Skeletal muscle tissue (tissue), 4 donors: Measurements from ENCODE around the gene PSMB1. TPM values are rescaled to one million over a fixed set of nuclear protein-coding genes. Genes with fewer than 3 reads are reported as not detected.
"Not testable (repeated sequence)": the region's sequence is repeated elsewhere in the genome, so short reads cannot be mapped to it uniquely, and the experiment has no call there.

ENCODE experiments used
- H3K27ac ChIP-seq: one replicate; pipeline ENCODE4 v1.7.0; 2013; ENCODE audit warnings: mild to moderate bottlenecking, low read depth, low read length, inconsistent platforms
- H3K27me3 ChIP-seq, 3 donors: one replicate each; pipeline ENCODE4 v1.7.0; 2013; ENCODE audit warnings: low read length in 3 of 3; ENCODE audit not compliant: control insufficient read depth in 3 of 3, insufficient read depth in 3 of 3
- H3K36me3 ChIP-seq, 3 donors: one replicate each; pipeline ENCODE4 v1.7.0; 2013; ENCODE audit warnings: low read length in 3 of 3; ENCODE audit not compliant: control insufficient read depth in 3 of 3, insufficient read depth in 3 of 3
- H3K4me1 ChIP-seq, 3 donors: one replicate each; pipeline ENCODE4 v1.7.0; 2013; ENCODE audit warnings: low read length in 3 of 3, mild to moderate bottlenecking in 3 of 3; ENCODE audit not compliant: control insufficient read depth in 3 of 3, insufficient read depth in 3 of 3
- H3K4me3 ChIP-seq, 3 donors: one replicate each; pipeline ENCODE4 v1.7.0; 2013; ENCODE audit warnings: low read length in 3 of 3
- H3K9ac ChIP-seq, 3 donors: one replicate each; pipeline ENCODE4 v1.7.0; 2013; ENCODE audit warnings: low read length in 3 of 3, mild to moderate bottlenecking in 3 of 3, moderate library complexity in 2 of 3, low read depth in 1 of 3
- H3K9me3 ChIP-seq, 3 donors: one replicate each; pipeline ENCODE4 v1.7.0; 2013; ENCODE audit warnings: low read length in 3 of 3; ENCODE audit not compliant: control insufficient read depth in 3 of 3
- total RNA-seq: library from RNA; depleted of rRNA; stranded (reverse); fragments of >200 nt; gene quantifications from one replicate; pipeline ENCODE4 v1.2.3, GENCODE V29; 2014
- donor health status: Osteomylitis.

PSMB1 gene
- total RNA-seq, 1 donor from 2014 or later = 244 TPM

DNA sequence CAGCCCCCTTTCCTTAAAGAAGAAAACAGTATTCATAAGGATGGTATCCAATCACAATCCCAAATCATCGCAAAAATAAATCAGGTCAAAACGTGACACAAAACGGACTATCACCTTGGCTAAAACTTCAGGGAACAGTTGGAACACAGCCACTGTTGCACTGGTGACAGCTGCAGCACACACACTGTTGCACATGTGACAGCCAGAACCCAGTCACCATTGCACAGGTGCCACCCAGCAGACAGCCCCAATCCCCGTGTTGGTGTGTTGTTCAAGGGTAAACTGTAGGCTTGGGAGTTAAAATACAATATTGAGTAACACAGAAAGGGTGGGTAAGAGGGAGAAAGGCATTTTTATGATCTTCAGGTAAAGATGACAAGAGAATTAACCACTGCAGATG is 15.8 kb downstream of the PSMB1 start:
- H3K27me3 ChIP-seq = no peaks in the 10 kb centered on the region
- peaks cover 54 to 74% (median 74%) of the 10 kb centered on the region in 3 donors for H3K36me3 ChIP-seq
- H3K9ac ChIP-seq = no peak overlapping the region
- no peak overlapping the region for H3K4me3 ChIP-seq
- no peaks in the 10 kb centered on the region for H3K9me3 ChIP-seq
- peaks cover 0 to 8% (median 4%) of the 10 kb centered on the region in 3 donors for H3K4me1 ChIP-seq
- peak overlapping the region; percentile 51 for H3K27ac ChIP-seq

DNA sequence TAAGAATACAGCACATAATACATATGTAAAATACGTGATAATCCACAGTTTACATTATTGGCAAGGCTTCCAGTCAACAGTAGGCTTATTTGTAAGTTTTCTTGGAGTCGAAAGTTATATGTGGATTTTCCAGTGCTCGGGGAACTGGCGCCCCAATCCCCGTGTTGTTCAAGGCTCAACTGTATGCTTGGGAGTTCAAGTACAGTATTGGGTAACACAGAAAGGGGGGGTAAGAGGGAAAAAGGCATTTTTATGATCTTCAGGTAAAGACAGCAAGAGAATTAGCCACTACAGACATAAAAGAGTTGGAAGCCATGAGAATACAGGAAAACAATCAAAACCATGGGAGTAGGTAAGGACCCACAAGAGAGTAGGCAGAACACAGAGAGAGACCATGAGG is 16.4 kb downstream of the PSMB1 start:
- peaks cover 50 to 76% (median 68%) of the 10 kb centered on the region in 3 donors for H3K36me3 ChIP-seq
- H3K27ac ChIP-seq = peak overlapping the region; percentile 51
- H3K27me3 ChIP-seq = no peaks in the 10 kb centered on the region
- H3K4me1 ChIP-seq = peaks cover 0 to 12% (median 4%) of the 10 kb centered on the region in 3 donors
- H3K9me3 ChIP-seq = no peaks in the 10 kb centered on the region
- H3K4me3 ChIP-seq = no peak overlapping the region
- no peak overlapping the region for H3K9ac ChIP-seq

GRCh38 chr6:170535004-170535403 is 18.1 kb downstream of the PSMB1 start:
- Histone ChIP-seq H3K36me3 (peaks cover 48 to 71% (median 62%) of the 10 kb centered on the region in 3 donors), H3K4me3 (no peak overlapping the region), H3K9ac (no peak overlapping the region), H3K27me3 (no peaks in the 10 kb centered on the region), H3K4me1 (peaks cover 2 to 12% (median 7%) of the 10 kb centered on the region in 3 donors), H3K9me3 (no peaks in the 10 kb centered on the region), H3K27ac (no peak overlapping the region)

DNA sequence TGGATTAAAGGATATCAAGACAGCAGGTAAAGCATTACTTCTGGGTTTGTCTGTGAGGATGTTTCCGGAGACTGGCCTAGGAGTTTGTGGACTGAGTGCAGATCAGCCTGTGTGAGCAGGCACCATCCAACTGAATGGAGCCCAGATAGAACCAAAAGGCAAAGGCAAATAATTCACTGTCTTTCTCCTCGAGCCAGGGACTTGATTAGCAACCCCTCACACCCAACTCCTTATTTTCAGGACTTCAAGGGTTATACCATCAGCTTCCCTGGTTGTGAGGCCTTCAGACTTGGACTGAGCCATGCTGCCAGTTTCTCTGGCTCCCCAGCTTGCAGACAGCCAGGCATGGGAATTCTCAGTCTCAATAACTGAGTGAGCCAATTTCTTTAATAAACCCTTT is 19.3 kb downstream of the PSMB1 start:
- H3K36me3 ChIP-seq = peaks cover 41 to 66% (median 54%) of the 10 kb centered on the region in 3 donors
- H3K4me3 ChIP-seq = no peak overlapping the region
- H3K4me1 ChIP-seq = peaks cover 6 to 16% (median 10%) of the 10 kb centered on the region in 3 donors
- no peaks in the 10 kb centered on the region for H3K27me3 ChIP-seq
- H3K27ac ChIP-seq = no peak overlapping the region
- H3K9ac ChIP-seq = no peak overlapping the region
- H3K9me3 ChIP-seq = no peaks in the 10 kb centered on the region

DNA sequence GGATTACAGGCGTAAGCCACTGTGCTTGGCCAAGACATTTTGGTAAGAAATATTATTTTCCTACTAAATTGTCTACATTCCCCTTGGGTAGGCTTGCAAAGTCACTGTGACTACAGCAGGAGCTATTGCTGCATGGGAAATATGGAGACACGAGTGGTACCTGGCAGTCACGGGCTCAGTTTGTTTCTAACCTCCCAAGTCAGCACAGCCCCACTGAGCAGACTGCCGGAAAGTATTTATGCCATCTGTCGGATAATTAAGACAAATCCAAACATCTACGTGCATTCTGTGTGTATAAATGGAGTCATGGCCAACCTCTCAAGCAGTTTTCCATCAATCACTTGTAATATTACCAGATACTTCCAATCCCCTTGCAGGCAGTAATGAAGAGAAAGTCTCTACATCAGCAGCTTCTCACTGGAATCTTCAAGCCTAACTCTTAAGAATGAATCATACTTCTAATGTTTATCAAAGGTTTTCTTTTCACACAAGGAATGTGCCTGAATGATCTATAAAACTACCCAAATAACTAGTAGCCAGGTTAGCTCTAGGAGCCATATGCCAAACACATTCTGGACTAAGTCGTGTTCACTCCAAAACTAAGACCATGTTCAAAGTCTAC is 20.1 kb downstream of the PSMB1 start:
- no peak overlapping the region for H3K27ac ChIP-seq
- H3K4me1 ChIP-seq = peaks cover 6 to 16% (median 10%) of the 10 kb centered on the region in 3 donors
- H3K4me3 ChIP-seq = no peak overlapping the region
- H3K9ac ChIP-seq = no peak overlapping the region
- no peaks in the 10 kb centered on the region for H3K9me3 ChIP-seq
- no peaks in the 10 kb centered on the region for H3K27me3 ChIP-seq
- peaks cover 36 to 60% (median 47%) of the 10 kb centered on the region in 3 donors for H3K36me3 ChIP-seq

DNA sequence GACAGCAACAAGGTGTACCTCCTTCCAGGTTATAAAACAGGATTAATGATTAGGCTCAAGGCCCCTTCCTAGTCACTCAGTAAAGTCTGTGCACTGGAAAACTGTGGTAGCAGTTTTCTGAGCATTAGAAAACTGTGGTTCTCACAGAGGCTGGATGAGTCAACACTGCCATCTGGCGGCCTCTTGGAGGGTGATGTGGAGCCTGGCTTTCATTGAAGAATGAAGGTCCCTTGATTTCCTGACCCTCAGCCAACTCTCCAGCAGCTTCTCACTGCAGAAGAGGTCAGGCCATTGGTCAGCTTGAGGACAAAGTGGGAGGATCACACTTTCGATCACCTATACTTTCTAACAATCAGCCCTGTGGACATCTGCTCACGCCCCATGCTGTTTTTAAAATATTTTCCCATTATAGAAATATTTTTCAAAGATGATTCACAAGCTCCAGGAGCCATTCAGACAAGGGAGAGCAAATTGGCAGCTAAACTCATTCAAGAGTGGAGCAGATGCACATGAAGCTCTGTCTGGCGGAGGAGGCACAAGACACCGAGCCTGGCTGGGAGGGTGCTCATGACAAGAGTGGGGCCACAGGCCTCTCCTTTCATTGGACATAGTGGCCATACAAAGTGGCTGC is 23.2 kb downstream of the PSMB1 start:
- H3K27me3 ChIP-seq = no peaks in the 10 kb centered on the region
- no peak overlapping the region for H3K4me3 ChIP-seq
- no peaks in the 10 kb centered on the region for H3K9me3 ChIP-seq
- peaks cover 7 to 14% (median 7%) of the 10 kb centered on the region in 3 donors for H3K4me1 ChIP-seq
- H3K9ac ChIP-seq = peak overlapping the region in 1 of 3 donors; percentile 34
- H3K27ac ChIP-seq = no peak overlapping the region
- peaks cover 10 to 31% (median 17%) of the 10 kb centered on the region in 3 donors for H3K36me3 ChIP-seq

DNA sequence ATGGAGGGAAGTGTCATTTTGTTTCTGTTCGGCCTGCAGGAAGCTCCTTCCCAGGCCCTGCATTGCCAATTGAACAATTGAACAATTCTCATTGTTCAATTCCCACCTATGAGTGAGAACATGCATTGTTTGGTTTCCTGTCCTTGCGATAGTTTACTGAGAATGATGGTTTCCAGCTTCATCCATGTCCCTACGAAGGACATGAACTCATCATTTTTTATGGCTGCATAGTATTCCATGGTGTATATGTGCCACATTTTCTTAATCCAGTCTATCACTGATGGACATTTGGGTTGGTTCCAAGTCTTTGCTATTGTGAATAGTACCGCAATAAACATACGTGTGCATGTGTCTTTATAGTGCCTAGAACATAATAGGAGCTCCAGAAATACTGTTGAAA is 25.1 kb downstream of the PSMB1 start:
- not testable (repeated sequence) for H3K27ac ChIP-seq, H3K9me3 ChIP-seq, H3K27me3 ChIP-seq, H3K4me3 ChIP-seq, H3K9ac ChIP-seq
- Histone ChIP-seq H3K4me1 (peaks cover 21 to 30% (median 24%) of the 10 kb centered on the region in 3 donors), H3K36me3 (peaks cover 3 to 13% (median 5%) of the 10 kb centered on the region in 3 donors)

GRCh38 chr6:170525795-170526194 is 27.3 kb downstream of the PSMB1 start:
- no peaks in the 10 kb centered on the region for H3K9me3 ChIP-seq
- peak overlapping the region; percentile 3 for H3K27ac ChIP-seq
- no peaks in the 10 kb centered on the region for H3K36me3 ChIP-seq
- H3K27me3 ChIP-seq = no peaks in the 10 kb centered on the region
- peaks cover 28 to 41% (median 34%) of the 10 kb centered on the region in 3 donors for H3K4me1 ChIP-seq
- H3K9ac ChIP-seq = no peak overlapping the region
- H3K4me3 ChIP-seq = no peak overlapping the region

DNA sequence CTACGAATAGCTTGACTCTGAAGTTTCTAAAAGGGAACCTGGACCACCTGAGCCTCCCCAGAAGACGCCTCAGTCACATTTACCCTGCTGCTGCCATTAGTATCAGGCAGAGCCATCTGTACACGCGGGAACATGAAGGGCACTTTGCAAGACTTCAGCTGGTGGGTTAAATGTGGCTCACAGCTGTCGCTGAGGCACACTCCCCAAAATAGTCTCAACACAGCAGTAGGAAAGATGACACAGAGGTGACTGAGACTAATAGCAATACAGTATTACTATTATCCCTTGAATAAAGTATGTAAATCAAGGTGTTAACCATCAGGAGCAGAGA is 29.0 kb downstream of the PSMB1 start:
- Histone ChIP-seq H3K27ac (peak overlapping the region; percentile 96), H3K9ac (peak overlapping the region; percentile 52 to 68 (median 66)), H3K4me3 (peak overlapping the region in 1 of 3 donors; percentile 22)

More for the DNA sequence above, 29.0 kb downstream of the PSMB1 start:
- no peaks in the 10 kb centered on the region for H3K9me3 ChIP-seq
- H3K27me3 ChIP-seq = no peaks in the 10 kb centered on the region
- H3K4me1 ChIP-seq = peaks cover 23 to 36% (median 28%) of the 10 kb centered on the region in 3 donors
- H3K36me3 ChIP-seq = no peaks in the 10 kb centered on the region
